Omental fat pad (tissue), 4 donors: Measurements from ENCODE around the gene UBE2I. TPM values are rescaled to one million over a fixed set of nuclear protein-coding genes. Genes with fewer than 3 reads are reported as not detected.

ENCODE experiments used
- ATAC-seq: fragments of 150-250 bp; one replicate; pipeline ENCODE4 v1.9.1; 2016; ENCODE audit warnings: mild to moderate bottlenecking, moderate library complexity; ENCODE audit not compliant: low FRiP score
- DNase-seq: peaks from one replicate; pipeline ENCODE4 v3.0.0-alpha.2; 2019; ENCODE audit warnings: low spot score
- CTCF ChIP-seq, 3 donors: fragments of 450-650 bp; IDR thresholded peaks; one replicate each; pipeline ENCODE4 v1.5.1; 2016 to 2017; ENCODE audit warnings: antibody characterized with exemption in 3 of 3, mild to moderate bottlenecking in 3 of 3, moderate library complexity in 2 of 3
- total RNA-seq, 4 donors: library from RNA; depleted of rRNA; stranded (reverse); fragments of >200 nt; gene quantifications; one replicate each; pipeline ENCODE4 v1.1.0, GENCODE V29; 2016

Gene UBE2I
- total RNA-seq, 4 donors from 2014 or later: 50.9 to 94.9 (median 72.5) TPM

- TF ChIP-seq CTCF (IDR thresholded peaks at IDR 0.05): no peak
- DNase-seq (no peak), ATAC-seq (no peak)
Observed at GRCh38 chr16:1282324-1282973, 27.0 kb upstream of the UBE2I start.

- DNase-seq: no peak
- no peak for ATAC-seq
Observed at GRCh38 chr16:1283296-1283695, 26.1 kb upstream of the UBE2I start.

GRCh38 chr16:1283996-1284616 lies 25.3 kb upstream of the UBE2I start:
- TF ChIP-seq CTCF (IDR thresholded peaks at IDR 0.05): no peak
- DNase-seq (no peak), ATAC-seq (no peak)

More at GRCh38 chr16:1283296-1283695, 26.1 kb upstream of the UBE2I start:
- no peak for TF ChIP-seq CTCF (IDR thresholded peaks at IDR 0.05)

DNA sequence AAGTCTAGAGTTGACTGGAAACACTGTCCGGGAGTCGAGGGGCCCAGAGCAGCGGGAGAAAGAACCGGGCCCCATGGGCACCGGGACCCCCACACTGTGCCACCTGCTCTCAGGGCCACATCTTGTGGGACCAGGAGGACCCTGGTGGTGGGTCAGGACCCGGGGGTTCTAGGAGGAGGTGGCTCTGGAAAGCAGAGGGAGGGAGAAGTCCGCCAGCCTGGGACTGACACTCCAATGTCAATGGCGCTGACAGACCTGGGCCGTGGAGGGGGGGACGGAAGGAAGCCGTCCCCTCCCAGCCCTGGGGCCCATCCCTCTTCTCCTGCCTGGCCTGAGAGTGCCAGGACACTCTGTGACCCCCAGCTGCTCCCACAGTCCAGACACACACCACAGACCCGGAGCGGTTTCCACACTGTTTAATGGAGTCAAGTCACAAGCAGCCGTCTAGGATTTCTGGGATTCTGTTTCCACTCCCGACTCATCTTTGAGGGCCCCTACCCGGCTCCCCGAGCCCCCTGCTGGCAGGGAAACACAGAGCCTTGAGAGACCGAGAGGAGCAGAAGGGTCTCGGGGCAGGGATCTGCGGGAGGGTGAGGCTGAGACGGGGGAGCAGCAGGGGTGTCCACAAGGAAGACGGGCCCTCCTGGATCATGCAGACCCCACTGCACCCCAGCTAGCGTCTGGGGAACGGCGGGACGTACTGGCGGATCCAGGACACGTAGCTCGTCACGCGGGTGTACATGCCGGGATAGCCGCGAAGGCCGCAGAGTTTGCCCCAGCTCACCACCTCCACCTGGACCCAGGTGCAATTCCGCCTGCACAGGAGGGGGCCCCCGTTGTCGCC lies 23.5 kb upstream of the UBE2I start:
- DNase-seq (no peak), ATAC-seq (no peak)
- no peak for TF ChIP-seq CTCF (IDR thresholded peaks at IDR 0.05)

DNA sequence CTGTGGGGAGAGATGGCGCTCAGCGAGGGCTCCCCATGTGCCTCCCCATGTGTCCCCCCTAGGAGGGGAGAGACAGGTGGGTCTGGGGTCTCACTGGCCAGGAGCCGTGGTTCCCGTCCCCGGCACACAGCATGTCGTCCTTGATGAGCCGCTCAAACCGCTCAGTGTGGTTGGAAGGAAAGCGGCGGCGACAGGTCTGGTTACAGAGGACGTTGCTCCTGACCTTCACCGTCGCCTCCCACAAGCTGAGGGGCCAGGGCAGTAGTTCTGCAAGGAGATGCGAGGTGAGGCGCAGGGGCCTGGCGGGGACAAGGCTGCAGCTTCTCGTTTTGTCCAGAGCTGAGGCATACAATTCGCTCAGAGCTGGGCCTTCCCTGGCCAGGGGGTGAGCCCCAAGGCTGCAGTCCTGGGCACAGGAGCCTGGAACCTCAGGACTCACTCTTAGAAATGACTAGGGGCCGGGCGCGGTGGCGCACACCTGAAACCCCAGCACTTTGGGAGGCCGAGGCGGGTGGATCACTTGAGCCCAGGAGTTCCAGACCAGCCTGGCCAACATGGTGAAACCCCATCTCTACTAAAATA lies 22.8 kb upstream of the UBE2I start:
- no peak for TF ChIP-seq CTCF (IDR thresholded peaks at IDR 0.05)
- DNase-seq (no peak), ATAC-seq (no peak)

DNA sequence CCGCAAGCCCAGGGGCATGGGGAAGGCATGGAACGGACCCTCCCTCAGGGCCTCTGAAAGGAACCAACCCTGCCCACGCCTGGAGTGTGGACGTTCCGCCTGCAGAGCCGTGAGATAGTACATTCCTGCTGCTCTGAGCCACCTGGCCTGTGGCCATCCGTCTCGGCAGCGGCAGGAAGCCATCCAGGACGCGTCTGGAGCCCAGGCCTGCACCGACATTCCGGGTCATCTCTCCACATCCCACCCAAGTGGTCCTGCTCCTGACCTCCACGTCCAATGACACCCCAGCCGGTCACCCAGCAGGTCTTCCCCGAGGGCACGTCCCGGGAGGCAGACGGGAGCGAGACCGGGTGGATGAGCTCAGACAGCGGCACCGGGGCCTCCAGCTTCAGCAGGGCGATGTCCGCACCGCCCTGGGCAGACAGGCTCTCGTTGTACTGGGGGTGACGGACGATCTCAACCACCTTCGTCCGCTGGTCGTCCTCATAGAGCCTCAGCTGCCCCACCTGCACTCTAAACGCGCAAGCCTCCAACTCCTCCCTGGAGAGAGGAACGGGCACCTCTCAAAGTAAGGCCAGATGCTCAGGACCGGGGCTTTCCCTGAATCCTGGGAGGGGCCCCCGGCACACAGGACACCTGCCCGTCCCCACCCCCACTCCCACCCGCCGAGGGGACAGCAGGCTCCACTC lies 21.3 kb upstream of the UBE2I start:
- ATAC-seq (no peak), DNase-seq (no peak)
- TF ChIP-seq CTCF (IDR thresholded peaks at IDR 0.05): no peak
